OCI-M2 (cell line): Measurements from ENCODE around the gene FDX2.
"Not testable (repeated sequence)": the region's sequence is repeated elsewhere in the genome, so short reads cannot be mapped to it uniquely, and the experiment has no call there.

ENCODE experiments used
- DNase-seq: peaks from one replicate; lab custom pipeline; 2025; ENCODE audit not compliant: unreplicated experiment; lab: John Stamatoyannopoulos, UW

The FDX2 gene

DNA sequence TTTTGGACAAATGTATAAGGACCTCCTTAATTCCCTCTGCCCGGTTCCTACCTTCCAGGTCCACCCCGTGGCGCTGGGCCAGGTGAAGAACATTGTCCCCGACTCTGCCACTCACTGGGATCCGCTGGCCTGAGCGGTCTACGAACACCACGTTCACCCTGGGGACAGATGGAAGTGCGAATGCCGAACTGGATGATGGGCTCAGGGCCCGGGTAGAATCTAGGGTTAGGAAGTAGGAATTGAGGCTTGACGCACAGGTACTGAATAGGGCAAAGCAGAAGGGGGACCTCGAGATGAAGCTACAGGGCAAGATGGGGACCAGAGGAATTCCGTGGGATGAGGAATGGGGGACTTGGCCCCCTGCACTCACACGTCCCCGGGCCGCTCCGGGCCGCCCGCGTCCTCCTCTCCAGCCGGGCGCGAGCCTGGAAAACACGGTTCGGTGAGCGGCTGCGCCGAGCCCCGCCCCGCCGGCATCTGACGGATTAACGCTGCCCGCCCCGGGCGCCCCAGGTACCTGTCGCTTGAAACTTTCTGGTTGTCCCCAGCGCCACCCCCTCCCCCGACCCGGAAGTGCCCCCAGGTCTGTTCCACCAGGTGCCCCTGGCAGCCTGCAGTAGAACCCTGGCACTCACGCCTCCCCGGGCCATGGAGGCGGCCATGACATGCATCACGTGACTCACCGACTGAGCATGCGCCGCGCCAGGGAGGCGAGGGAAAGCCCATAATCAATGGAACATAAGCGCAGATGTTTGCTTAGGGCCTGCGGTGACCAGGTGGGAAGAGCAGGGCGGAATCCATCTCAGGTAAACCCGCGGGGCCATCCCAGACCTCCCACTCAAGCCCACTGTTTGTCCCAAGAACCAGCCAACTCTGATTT lies at the start of gene FDX2:
FDX2 (minus strand) TSS at position 681 of the 880 bp plus-strand sequence; CDS start at position 662, 19 bp downstream.
- DNase-seq = peak; percentile 99

DNA sequence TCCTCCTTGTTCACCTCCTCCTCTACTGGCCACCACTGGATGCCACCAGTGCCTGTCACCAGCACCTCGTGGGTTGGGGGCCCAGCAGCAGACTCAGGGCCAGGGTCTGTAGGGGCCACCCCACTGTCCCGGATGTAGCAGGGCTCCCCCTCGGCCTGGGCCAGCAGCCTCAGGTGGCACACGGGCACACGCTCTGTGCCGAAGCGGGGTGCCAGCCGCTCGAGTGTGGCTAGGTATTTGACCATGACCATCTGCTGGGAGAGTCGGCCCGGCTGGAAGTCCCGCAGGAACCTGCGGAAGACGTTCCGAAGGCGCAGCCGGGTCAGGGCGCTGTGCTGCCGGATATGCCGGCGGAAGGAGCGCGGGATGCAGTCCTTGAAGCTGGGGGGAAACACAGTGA lies 49.7 kb upstream of the FDX2 start:
- no peak for DNase-seq

DNA sequence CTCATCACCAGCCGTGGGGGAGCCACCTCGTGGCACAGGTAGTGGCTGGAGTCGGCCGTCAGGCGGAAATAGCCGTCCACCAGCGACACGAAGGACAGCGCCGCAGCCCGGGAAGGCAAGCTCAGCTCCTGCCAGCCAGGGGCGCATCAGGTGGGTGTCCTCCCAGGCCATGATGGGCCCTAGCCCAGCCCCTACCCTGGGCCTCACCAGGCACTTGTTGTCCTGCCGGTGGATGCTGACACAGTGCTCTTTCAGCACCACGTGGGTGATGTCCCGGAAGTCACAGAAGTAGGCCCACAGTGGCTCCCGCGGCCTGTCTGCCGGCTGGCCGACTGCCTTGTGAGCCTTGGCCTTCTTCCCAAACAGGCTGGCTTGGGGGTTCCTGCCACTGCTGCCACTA lies 48.8 kb upstream of the FDX2 start:
- DNase-seq = no peak

DNA sequence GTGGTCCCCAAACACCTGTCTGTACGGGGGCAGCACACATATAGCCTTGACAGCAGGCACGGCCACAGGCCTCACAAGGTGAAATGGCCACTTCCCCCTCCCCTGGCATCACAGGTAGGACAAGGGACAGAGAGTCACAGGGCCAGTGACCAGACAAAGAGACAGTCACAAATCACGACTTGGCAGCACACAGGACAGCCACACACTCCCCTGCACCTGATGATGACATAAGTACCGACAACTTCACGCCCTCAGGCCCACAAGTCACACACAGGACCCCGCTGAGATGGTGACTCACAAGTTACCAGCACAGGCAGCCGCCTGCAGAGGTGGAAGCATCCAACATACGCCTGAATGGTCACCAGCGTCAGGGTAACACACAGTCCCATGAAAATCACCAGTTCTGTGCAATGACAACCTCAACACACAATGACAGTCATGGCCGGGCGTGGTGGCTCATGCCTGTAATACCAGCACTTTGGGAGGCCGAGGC lies 48.0 kb upstream of the FDX2 start:
- no peak for DNase-seq

DNA sequence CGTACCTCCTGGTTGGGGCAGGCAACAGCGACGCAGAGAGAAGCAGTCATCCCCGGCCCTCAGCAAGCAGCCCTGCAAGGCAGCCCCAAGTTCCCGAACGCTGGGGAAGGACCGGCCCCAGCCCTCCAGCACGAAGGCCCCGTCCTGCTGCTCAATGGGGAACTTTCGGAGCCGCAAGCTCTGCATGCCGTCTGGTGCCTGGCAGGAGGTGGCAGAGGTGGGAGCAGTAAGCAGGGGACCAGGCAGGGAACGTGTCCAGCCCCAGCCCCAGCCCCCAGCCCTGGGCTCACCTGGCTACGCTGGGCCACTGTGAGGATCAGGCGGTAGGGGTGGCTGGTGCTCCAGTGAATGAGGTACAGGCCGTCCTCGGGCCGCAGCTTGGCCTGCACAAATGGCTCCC lies 46.4 kb upstream of the FDX2 start:
- DNase-seq = no peak

DNA sequence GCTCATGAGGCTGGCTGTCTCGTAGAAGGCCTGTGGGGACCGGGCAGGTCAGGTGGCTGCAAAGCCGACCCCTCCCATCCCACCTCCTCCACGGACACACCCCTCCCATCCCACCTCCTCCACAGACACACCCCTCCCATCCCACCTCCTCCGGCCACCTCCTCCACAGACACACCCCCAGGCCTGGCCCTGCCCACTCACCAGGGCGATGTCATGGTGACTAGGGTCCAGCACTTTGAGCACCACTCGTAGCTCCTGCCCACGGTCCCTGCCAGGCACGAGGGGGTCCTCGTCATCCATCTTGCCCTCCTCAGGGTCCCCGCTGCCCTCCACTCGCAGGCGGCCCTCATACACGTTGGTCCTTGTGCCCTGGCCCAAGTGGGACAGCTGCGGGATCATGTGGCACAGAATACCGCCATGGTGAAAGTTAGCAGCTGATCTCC lies 45.8 kb upstream of the FDX2 start:
- DNase-seq = no peak

DNA sequence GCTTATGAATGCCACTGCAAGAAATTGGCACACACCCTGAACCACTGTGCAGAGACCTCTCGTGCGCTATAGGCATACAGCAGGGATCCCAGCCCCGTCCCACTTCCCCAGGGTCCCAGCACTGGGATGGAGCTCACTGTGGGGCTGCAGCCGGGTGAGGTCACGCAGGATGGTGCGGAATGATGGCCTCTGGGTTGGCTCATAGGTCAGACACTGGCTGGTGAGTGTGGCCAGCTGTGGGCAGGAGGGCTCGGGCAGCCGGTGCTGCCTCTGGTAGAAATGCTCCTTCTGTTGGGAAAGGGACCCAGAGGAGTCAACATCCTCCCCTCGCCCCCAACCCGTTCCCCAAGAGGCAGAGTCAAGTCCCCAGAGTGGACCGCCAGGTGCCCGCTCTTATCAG lies 40.6 kb upstream of the FDX2 start:
- no peak for DNase-seq

DNA sequence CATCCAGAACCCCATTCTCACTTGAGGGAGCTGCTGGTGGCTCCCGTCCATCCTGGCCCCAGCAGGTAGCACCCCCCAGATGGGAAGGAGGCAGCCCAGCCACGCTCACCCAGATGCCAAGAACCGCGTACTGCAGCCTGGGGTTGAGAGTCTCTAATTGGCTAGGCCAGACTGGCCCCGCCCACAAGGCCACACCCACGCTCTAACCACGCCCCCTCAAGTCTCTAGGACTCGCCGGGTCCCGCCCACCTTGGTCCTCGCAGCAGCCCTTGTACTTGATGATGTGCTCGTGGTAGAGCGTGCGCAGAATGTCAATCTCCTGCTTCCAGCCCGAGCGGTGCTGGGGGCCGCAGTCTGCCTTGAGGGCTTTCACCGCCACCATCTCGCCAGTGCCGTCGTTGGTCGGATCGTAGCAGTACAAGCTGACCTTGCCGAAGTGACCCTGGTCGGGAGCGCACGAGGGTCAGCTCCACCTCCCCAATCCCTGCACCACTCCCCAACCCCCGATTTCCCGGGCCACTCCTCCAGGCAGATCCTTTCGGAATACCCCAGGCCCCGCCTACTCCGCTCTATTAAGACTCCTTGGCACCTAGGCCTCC lies 38.1 kb upstream of the FDX2 start:
- DNase-seq = no peak

DNA sequence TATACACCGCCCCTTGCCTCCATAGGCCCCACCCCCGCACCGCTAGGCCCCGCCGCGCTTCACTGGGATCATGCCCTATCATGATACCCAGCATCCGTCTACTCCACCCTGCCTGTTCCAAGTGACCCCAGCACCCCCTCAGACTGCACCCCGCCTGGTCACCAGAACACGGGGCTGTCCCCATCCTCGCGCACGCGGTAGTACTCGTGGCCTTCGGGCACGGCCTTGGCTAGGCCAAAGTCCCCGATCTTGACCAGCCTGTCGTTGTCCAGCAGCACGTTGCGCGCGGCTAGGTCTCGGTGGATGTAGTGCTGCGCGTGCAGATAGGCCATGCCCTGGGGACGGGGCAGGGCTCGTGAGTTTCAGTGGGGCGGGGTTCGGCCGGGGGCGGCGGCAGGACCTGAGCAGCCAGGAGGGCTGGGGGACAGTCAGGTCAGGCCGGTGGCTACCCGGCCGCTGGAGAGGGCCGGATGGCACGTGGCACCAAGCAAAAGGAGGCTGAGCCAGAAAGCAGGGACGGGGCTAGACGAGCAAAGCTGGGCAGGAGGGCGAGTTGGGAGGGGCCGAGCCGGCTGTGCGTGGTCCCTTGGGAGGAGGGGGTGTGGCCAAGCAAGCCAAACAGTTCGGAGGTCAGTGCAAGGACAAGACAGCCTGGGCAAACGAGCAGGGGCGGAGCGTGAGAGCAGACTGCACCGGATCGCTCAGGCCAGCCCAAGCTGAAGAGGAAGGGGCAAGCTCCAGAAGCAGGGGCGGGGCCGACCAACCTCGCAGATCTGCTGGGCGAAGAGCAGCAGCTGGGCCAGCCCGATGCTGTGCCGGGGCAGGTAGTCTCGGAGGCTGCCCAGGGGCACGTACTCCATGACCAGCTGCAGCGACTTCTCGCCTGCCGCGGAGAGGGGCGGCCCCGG lies 37.2 kb upstream of the FDX2 start:
- DNase-seq = no peak

DNA sequence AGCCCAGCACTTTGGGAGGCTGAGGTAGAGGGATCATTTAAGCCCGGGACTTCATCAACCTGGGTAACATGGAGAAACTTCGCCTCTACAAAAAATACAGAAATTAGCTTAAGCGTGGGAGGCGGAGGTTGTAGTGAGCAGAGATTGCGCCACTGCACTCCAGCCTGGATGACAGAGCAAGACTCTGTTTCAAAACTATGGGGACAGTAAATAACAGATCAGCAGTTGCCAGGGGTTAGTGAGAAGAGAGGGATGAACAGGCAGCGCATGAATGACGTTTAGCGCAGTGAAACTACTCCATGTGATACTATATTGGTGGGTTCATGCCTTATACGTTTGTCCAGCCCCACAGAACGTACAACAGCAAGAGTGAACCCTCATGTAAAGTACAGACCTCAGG lies 30.7 kb upstream of the FDX2 start:
- no peak for DNase-seq

DNA sequence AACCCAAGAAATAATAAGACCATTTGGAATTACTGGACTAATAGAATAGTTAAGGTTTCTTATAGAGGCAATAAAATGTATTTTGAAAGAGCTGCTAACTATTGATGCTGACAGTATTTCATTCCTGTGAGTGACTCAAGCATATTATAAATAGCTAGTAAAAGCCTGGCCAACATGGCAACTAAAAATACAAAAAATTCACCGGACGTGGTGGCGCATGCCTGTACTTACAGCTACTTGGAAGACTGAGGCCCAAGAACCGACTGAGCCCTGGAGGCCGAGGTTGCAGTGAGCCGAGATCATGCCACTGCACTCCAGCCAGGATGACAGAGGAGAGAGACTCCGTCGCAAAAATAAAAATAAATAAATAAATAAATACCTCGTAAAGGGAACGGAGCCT lies 29.0 kb upstream of the FDX2 start:
- DNase-seq = no peak

DNA sequence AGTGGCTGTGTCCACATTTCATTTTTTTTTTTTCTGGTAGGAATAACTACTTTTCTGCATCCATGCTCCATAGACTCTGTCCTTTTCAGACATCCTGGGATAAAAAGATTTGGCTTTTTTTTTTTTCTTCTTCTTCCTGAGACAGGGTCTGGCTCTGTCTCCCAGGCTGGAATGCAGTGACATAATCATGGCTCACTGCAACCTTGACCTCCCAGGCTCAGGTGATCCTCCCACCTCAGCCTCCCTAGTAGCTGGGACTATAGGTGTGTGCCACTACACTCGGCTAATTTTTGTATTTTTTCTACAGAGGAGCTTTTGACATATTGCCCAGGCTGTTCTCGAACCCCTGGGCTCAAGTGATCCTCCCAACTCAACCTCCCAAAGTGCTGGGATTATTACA lies 27.7 kb upstream of the FDX2 start:
- no peak for DNase-seq

DNA sequence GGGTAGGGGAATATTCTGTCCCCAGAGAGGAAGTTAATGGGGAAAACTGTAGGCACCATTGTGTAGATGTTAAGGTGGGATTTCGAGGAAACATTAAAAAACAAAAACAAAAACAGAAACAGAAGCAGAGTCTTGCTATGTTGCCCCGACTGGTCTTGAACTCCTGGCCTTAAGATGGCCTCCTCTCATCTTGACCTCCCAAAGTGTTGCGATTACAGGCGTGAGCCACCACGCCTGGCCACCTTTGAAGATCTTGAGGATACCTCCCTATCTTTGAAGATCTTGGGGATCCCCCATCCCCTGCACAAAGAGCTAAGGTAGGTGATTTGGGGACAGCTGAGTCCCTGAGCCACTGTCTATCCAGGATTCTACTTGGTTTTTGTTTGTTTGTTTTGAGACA lies 24.2 kb upstream of the FDX2 start:
- no peak for DNase-seq

DNA sequence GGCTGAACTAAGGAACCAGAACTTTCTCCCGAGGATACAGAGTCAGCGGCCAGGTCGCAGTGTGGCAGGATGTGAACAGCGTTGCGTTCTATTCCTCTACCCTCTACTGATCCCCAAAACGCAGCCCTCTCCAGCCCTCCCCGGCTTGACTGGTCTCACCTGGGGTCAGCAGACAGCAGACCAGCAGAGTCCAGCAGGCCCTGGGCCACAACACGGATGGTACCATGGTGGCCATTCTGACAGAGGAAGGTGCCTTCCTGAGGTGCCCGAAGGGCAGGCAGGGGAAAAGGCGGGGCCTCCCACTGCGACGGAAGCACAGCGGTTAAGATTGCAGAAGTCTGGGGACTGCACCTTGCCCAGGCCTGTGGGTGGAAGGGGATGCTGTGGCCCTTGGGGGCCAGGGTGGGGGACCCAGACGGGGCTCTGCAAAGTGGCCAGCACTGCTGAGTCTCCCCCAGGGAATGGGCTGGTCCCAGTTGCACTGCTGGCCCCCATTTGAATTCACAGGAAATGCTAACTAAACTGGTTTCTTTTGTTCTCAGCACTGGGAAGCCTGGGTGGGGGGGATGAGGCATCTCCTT lies 23.7 kb upstream of the FDX2 start, which contains the start of gene ICAM3:
ICAM3 (minus strand) TSS at position 245 of the 581 bp plus-strand sequence; CDS start at position 235, 10 bp downstream.
- no peak for DNase-seq

DNA sequence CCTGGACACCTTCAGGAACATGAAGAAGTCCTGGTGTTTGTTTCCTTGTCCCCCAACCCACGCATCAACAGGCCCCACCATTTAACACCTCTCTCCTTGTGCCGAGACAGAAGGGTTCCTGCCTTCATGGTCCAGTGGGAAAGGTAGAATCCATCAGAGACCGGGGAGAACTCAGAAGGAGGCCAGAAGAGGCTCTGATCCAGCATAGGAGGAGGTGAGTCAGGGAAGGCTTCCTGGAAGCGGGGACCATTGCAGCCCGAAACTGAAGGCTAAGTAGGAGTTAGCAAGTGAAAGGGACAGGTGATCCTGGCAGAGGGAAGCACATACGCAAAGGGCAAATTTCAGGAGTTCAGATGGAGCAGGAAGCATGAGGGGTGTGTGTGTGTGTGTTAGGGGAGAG lies 23.1 kb upstream of the FDX2 start:
- no peak for DNase-seq

DNA sequence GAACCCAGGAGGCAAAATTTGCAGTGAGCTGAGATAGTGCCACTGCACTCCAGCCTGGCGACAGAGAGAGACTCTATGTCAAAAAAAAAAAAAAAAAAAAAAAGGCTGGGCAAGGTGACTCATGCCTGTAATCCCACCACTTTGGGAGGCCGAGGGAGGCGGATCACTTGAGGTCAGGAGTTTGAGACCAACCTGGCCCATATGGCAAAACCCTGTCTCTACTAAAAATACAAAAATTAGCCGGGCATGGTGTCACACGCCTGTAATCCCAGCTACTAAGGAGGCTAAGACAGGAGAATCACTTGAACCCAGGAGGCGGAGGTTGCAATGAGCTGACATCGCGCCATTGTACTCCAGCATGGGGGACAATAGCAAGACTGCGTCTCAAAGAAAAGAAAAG lies 20.9 kb upstream of the FDX2 start:
- DNase-seq = not testable (repeated sequence)

DNA sequence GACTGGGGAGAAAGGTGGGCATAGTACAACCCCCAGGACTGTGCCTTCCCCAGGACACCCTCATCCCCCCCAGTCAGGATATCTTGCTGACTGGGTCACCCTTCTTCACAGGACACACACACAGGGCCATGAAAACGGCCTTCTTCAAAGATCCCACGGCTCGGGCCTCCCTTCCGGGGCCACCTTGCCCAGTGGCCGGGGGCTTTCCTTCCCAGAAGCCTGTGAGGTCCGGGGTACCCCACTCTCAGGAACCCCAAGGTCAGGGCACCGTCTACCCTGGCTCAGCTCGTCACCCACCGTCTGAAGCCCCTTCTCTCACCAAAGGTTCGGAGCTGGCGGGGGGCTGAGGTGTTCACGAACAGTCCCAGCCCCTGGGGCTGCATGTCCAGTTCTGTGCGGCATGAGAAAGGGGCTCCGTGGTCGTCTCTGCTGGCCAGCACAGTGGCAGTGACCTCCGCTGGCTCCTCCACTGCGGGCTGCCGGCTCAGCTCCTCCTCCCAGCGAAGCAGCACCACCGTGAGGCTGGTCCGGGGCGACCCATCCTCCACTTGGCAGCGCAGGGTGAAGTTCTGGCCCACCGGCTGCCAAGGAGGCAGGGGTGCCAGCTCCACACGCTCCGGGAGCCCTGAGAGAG lies 19.7 kb upstream of the FDX2 start:
- no peak for DNase-seq

DNA sequence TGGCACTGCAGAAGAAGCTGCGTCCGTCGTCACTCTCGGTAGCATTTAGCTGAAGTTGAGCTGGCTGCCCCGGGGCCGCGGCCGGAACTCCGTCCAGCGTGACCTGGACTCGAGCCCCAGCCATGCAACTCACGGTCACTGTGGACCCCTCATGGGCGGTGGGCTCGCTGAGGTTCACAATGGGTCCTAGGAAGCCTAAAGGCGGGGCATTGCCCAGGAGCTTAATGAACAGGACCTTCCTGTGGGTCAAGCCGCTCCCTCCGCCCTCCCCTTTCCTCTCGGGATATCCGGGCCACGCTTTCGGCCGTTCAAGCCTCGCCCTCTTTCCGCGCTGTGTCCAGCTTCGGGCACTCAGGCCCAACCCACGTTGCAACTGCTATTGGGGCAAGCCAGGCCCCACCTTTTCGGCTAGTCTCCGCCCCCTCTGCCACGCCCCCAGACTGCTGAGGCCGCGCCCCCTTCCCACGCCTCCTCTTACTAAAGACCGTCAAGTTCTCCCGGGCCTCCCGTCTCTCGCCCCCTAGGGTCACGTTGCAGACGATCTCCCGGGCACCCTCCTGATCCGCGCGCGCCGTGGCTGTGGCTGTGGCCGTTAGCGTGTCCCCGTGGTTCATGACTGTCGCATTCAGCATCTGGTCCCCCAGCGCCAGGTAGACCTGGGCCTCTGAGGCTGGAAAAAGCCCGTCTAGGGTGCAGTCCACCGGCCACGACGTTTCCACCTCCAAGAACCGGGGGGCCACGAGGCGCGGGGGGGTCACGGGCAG lies 19.0 kb upstream of the FDX2 start:
- peak; percentile 100 for DNase-seq

DNA sequence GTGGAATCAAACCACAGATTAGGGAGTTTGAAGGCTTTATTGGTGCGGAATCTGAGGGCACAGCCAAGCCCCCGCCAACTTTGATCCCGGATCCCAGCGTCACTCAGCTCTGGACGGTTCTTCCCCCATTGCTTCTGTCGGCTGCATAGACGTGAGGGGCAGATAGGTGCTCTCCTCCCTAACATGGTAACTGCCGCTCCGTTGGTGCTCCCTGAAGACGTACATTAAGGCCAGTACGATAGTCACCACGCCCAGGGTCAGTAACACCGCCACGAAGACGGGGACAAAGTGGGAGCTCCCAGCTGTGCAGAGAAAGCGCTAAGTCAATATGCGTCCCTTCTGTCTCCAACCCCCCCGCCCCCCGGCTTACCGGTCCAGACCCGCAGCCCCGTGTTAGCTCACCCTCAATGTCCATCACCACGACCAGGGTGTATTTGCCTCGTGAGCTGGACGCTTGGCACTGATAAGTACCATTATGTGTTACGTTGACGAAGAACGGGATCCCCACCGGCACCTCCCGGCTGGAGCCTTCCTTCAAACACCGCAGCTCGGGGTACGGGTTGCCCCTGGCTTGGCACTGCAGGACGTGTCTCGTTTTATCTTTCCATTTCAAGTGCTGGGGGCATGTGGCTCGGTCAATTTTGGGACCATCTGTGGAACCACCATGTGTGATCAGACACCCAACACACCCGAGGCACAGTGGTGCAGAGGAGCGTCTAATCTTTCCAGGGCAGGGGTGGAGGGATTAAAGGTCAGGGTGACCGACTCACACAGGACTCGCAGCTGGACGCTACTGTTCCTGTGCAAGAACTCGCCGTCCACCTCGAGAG lies 18.2 kb upstream of the FDX2 start:
- DNase-seq = peak; percentile 98
